ENCODE data around the gene DOCK6.

DOCK6 gene

GRCh38 chr19:11273296-11273695, 11.0 kb upstream of the DOCK6 start:
- DNase-seq: no peak

- DNase-seq: no peak
These were observed 7.1 kb upstream of the DOCK6 start for GRCh38 chr19:11269408-11269807.

GRCh38 chr19:11268783-11269267, 6.5 kb upstream of the DOCK6 start:
- no peak for DNase-seq

- DNase-seq: no peak
These were observed 5.2 kb upstream of the DOCK6 start for GRCh38 chr19:11267316-11268085.

GRCh38 chr19:11265785-11266236, 3.5 kb upstream of the DOCK6 start:
- no peak for DNase-seq

GRCh38 chr19:11265177-11265784, 3.0 kb upstream of the DOCK6 start:
- no peak for DNase-seq

GRCh38 chr19:11264452-11265176, 2.3 kb upstream of the DOCK6 start:
- no peak for DNase-seq

GRCh38 chr19:11263726-11264125, 1.4 kb upstream of the DOCK6 start:
- no peak for DNase-seq

GRCh38 chr19:11261431-11261970, 823 bp downstream of the DOCK6 start:
- no peak for DNase-seq

- no peak for DNase-seq
These were observed 1.3 kb downstream of the DOCK6 start for GRCh38 chr19:11260996-11261395.

- DNase-seq: no peak
These were observed 4.4 kb downstream of the DOCK6 start for GRCh38 chr19:11257846-11258380.

GRCh38 chr19:11256189-11256588, 6.1 kb downstream of the DOCK6 start:
- DNase-seq: no peak

- DNase-seq: no peak
These were observed 7.7 kb downstream of the DOCK6 start for GRCh38 chr19:11254666-11255065.

GRCh38 chr19:11252665-11253355, 9.5 kb downstream of the DOCK6 start:
- no peak for DNase-seq

GRCh38 chr19:11251650-11252314, 10.5 kb downstream of the DOCK6 start:
- no peak for DNase-seq

GRCh38 chr19:11251217-11251616, 11.1 kb downstream of the DOCK6 start:
- DNase-seq: no peak

- no peak for DNase-seq
These were observed 13.5 kb downstream of the DOCK6 start for GRCh38 chr19:11248852-11249251.

- DNase-seq: no peak
These were observed 14.4 kb downstream of the DOCK6 start for GRCh38 chr19:11247934-11248333.

GRCh38 chr19:11247391-11247790, 14.9 kb downstream of the DOCK6 start:
- no peak for DNase-seq

- no peak for DNase-seq
These were observed 15.4 kb downstream of the DOCK6 start for GRCh38 chr19:11246941-11247340.

GRCh38 chr19:11244846-11245589, 17.3 kb downstream of the DOCK6 start:
- no peak for DNase-seq
